NK-92 (cell line): ENCODE measurements around the gene SH2D3A.
"Not testable (repeated sequence)": the region's sequence is repeated elsewhere in the genome, so short reads cannot be mapped to it uniquely, and the experiment has no call there.

Experiments used
- DNase-seq: peaks from one replicate; lab custom pipeline; 2025; ENCODE audit not compliant: unreplicated experiment; lab: John Stamatoyannopoulos, UW

The SH2D3A gene

GRCh38 chr19:6710273-6711077 is 56.8 kb downstream of the SH2D3A start:
- DNase-seq = no peak

GRCh38 chr19:6709549-6709948 is 57.7 kb downstream of the SH2D3A start:
- DNase-seq = no peak

DNA sequence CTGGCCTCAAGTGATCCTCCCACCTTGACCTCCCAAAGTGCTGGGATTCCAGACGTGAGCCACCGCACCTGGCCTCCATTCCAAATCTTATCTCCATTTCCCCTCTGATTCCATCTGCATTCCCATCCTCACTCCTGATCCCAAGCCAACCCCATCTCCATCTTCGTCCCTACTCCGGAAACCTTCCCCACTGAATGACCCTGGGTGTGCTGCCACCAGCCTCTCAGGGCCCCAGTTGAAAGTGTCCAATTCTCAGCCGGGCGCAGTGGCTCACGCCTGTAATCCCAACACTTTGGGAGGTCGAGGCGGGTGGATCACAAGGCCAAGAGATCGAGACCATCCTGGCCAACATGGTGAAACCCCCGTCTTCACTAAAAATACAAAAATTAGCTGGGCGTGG is 58.3 kb downstream of the SH2D3A start:
- DNase-seq = not testable (repeated sequence)

- DNase-seq = no peak
These were observed 58.9 kb downstream of the SH2D3A start for GRCh38 chr19:6708346-6708745.

DNA sequence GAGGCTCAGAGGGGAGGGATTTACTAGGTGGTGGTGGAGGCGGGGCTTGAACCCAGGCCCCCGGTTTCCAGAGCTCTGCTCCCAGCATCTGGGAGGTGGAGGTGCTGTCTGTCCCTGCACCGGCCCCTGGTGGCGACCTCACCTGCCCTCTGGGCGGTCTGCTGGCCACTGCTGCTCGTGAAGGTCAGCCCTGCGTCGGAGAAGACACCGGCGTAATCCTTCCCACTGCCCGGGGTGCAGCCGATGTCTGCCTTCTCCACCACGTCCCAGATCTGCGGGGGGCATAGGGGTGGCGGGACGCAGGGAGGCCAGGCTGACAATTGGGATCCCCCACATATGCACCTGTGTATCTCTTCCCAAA is 59.6 kb downstream of the SH2D3A start:
- DNase-seq = no peak

GRCh38 chr19:6707011-6707657 is 60.1 kb downstream of the SH2D3A start:
- DNase-seq = no peak

DNA sequence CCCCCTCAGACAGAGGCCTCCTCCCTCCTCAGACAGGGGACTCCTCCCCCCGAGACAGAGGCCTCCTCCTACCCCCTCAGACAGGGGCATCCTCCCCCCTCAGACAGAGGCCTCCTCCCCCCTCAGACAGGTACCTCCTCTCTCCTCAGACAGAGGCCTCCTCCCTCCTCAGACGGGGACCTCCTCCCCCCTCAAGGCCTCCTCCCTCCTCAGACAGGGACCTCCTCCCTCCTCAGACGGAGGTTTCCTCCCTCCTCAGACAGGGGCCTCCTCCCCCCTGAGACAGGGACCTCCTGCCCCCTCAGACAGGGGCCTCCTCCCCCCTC is 60.6 kb downstream of the SH2D3A start:
- DNase-seq = no peak

DNA sequence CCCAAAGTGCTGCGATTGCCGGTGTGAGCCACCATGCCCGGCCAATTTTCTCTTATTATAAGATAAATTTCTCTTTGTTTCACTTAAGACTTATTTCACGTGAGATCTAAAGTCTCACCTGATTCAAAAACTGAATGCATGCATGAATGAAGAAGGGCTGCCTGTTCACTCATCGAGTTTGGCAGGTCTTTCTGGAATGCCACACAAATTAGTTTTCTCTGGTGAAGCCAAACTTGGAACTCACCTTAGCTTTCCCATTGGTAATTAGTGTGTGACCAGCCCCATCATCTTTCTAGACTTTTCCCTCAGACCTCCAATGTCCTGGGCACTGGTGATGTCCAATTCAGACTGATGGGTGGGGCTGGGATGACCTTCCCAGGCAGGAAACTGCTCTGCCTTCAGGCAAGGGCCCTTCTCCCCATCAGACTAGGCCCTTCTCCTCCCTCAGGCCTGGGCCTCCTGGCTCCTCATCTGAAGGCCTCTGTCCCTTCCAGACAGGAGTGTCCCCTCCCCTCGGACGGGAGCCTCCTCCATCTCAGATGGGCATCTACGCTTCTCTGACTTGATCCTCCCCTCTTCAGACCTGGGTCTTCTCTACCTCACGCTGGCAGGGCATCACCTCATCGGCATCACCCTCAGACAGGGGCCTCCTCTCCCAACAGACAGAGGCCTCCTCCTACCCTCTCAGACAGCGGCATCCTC is 61.2 kb downstream of the SH2D3A start:
- DNase-seq = no peak
